Uterus (tissue), 4 donors: ENCODE results near the gene PTPRE. TPM values are rescaled to one million over a fixed set of nuclear protein-coding genes. Genes with fewer than 3 reads are reported as not detected.

ENCODE experiments used
- DNase-seq, 2 donors: peaks; one replicate each; pipeline ENCODE4 v3.0.0-alpha.2; 2019 to 2020
- H3K27ac ChIP-seq, 2 donors: fragments of 200-600 bp; sonication (generic); 1 replicate in 1 of 2; 2 replicates in 1 of 2; pipeline ENCODE4 v1.5.1; 2016 to 2018
- H3K27me3 ChIP-seq, 2 donors: fragments of 200-600 bp; sonication (generic); one replicate each; pipeline ENCODE4 v1.5.1; 2018 to 2019; ENCODE audit warnings: control low read depth in 1 of 2
- H3K36me3 ChIP-seq, 2 donors: fragments of 200-600 bp; sonication (generic); one replicate each; pipeline ENCODE4 v1.5.1; 2019; ENCODE audit warnings: control low read depth in 1 of 2
- H3K4me1 ChIP-seq, 2 donors: fragments of 200-600 bp; sonication (generic); one replicate each; pipeline ENCODE4 v1.5.1; 2018 to 2019; ENCODE audit warnings: control low read depth in 1 of 2
- H3K4me3 ChIP-seq, 2 donors: fragments of 200-600 bp; sonication (generic); 1 replicate in 1 of 2; 2 replicates in 1 of 2; pipeline ENCODE4 v1.5.1; 2018 to 2019; ENCODE audit warnings: mild to moderate bottlenecking in 1 of 2
- H3K9me3 ChIP-seq, 2 donors: fragments of 200-600 bp; sonication (generic); one replicate each; pipeline ENCODE4 v1.5.1; 2019; ENCODE audit warnings: control low read depth in 1 of 2
- CTCF ChIP-seq, 4 experiments: fragments of 200-600 bp in 2 of 4; fragments of 450-650 bp in 2 of 4; sonication (generic) in 2 of 4; IDR thresholded peaks; one replicate each; pipeline ENCODE4 v1.5.1; 2016 to 2019; ENCODE audit warnings: antibody characterized with exemption in 4 of 4, mild to moderate bottlenecking in 2 of 4, moderate library complexity in 1 of 4
- POLR2A ChIP-seq, 2 donors: fragments of 450-650 bp; IDR thresholded peaks; one replicate each; pipeline ENCODE4 v1.6.1; 2016; ENCODE audit warnings: antibody characterized with exemption in 2 of 2, mild to moderate bottlenecking in 1 of 2, moderate library complexity in 1 of 2
- intact Hi-C: fragments of 100-400 bp; cut with DNase I; formaldehyde crosslinking; loops from one replicate; pipeline ENCODE4 v1.15.1; 2023; ENCODE audit warnings: low total_unique reads
- total RNA-seq, 4 donors: library from RNA; depleted of rRNA in 3 of 4; stranded (reverse); fragments of >200 nt in 3 of 4; gene quantifications; one replicate each; pipeline versions ENCODE4 v1.1.0 to v1.2.4, GENCODE V29; 2014 to 2023
- donor health status: DM: yes; HTN: yes; CAD: no.

PTPRE gene
- total RNA-seq, 4 donors from 2014 or later = 9.4 to 18.9 (median 16.3) TPM

GRCh38 chr10:128073890-128074289, 167.0 kb downstream of the PTPRE start:
- no peak for TF ChIP-seq CTCF (IDR thresholded peaks at IDR 0.05)
- TF ChIP-seq POLR2A (IDR thresholded peaks at IDR 0.05) = no peak
- no peak for DNase-seq
- H3K4me3 ChIP-seq = no peak overlapping the region
- no peak overlapping the region for H3K27ac ChIP-seq
- intact Hi-C loops = no loop called here
- no peaks in the 10 kb centered on the region for H3K9me3 ChIP-seq
- H3K36me3 ChIP-seq = no peaks in the 10 kb centered on the region
- no peaks in the 10 kb centered on the region for H3K27me3 ChIP-seq
- no peaks in the 10 kb centered on the region for H3K4me1 ChIP-seq

- H3K9me3 ChIP-seq = no peaks in the 10 kb centered on the region
- no peak overlapping the region for H3K4me3 ChIP-seq
- H3K27me3 ChIP-seq = no peaks in the 10 kb centered on the region
- intact Hi-C loops = no loop called here
- TF ChIP-seq CTCF (IDR thresholded peaks at IDR 0.05) (no peak), POLR2A (IDR thresholded peaks at IDR 0.05) (no peak)
- no peaks in the 10 kb centered on the region for H3K4me1 ChIP-seq
- H3K27ac ChIP-seq = no peak overlapping the region
- no peaks in the 10 kb centered on the region for H3K36me3 ChIP-seq
- no peak for DNase-seq
Observed at GRCh38 chr10:128074589-128074988, 167.7 kb downstream of the PTPRE start.

GRCh38 chr10:128077155-128077875, 170.4 kb downstream of the PTPRE start:
- Histone ChIP-seq H3K4me1 (no peaks in the 10 kb centered on the region), H3K9me3 (no peaks in the 10 kb centered on the region), H3K27ac (no peak overlapping the region), H3K27me3 (no peaks in the 10 kb centered on the region), H3K36me3 (no peaks in the 10 kb centered on the region), H3K4me3 (no peak overlapping the region)
- intact Hi-C loops = no loop called here
- DNase-seq = no peak
- TF ChIP-seq CTCF (IDR thresholded peaks at IDR 0.05) = no peak
- no peak for TF ChIP-seq POLR2A (IDR thresholded peaks at IDR 0.05)

GRCh38 chr10:128078136-128078969, 171.4 kb downstream of the PTPRE start:
- Histone ChIP-seq H3K27me3 (no peaks in the 10 kb centered on the region), H3K27ac (no peak overlapping the region)
- intact Hi-C loops = no loop called here

More at GRCh38 chr10:128078136-128078969, 171.4 kb downstream of the PTPRE start:
- H3K4me3 ChIP-seq = no peak overlapping the region
- no peaks in the 10 kb centered on the region for H3K4me1 ChIP-seq
- DNase-seq = no peak
- H3K36me3 ChIP-seq = no peaks in the 10 kb centered on the region
- TF ChIP-seq CTCF (IDR thresholded peaks at IDR 0.05) = peak in 2 of 4 experiments; percentile 28 to 40
- TF ChIP-seq POLR2A (IDR thresholded peaks at IDR 0.05) = no peak
- no peaks in the 10 kb centered on the region for H3K9me3 ChIP-seq
